Hepatocyte (in vitro differentiated cells): ENCODE measurements around the gene FASTK.

Experiments
- CTCF ChIP-seq: fragments of 200-600 bp; sonication (generic); IDR thresholded peaks from 2 replicates; pipeline ENCODE4 v1.5.1; 2016; ENCODE audit warnings: antibody characterized with exemption, mild to moderate bottlenecking; ENCODE audit not compliant: poor library complexity
- EZH2 ChIP-seq: fragments of 200-600 bp; sonication (generic); IDR thresholded peaks from 2 replicates; pipeline ENCODE4 v1.6.1; 2016; ENCODE audit warnings: antibody characterized with exemption, mild to moderate bottlenecking, borderline replicate concordance
- EZH2phosphoT487 ChIP-seq: fragments of 200-600 bp; sonication (generic); IDR thresholded peaks from one replicate; pipeline ENCODE4 v1.6.1; 2018; ENCODE audit warnings: antibody characterized with exemption, mild to moderate bottlenecking, low read depth, moderate library complexity; ENCODE audit not compliant: unreplicated experiment, severe bottlenecking

- no peak for TF ChIP-seq CTCF
- TF ChIP-seq EZH2, result no peak
- TF ChIP-seq EZH2phosphoT487, result no peak
Measured at GRCh38 chr7:151089893-151090730, 9.5 kb upstream of the FASTK start.
